ENCODE results near the gene TTF2. TPM values are rescaled to one million over a fixed set of nuclear protein-coding genes. Genes with fewer than 3 reads are reported as not detected.

The TTF2 gene
- polyA plus RNA-seq, 1 experiment, result 12.4 TPM

- H3K4me3 ChIP-seq (ENCODE audit: low read depth, low read length), result no peak overlapping the region
- TF ChIP-seq, protein P1, sequence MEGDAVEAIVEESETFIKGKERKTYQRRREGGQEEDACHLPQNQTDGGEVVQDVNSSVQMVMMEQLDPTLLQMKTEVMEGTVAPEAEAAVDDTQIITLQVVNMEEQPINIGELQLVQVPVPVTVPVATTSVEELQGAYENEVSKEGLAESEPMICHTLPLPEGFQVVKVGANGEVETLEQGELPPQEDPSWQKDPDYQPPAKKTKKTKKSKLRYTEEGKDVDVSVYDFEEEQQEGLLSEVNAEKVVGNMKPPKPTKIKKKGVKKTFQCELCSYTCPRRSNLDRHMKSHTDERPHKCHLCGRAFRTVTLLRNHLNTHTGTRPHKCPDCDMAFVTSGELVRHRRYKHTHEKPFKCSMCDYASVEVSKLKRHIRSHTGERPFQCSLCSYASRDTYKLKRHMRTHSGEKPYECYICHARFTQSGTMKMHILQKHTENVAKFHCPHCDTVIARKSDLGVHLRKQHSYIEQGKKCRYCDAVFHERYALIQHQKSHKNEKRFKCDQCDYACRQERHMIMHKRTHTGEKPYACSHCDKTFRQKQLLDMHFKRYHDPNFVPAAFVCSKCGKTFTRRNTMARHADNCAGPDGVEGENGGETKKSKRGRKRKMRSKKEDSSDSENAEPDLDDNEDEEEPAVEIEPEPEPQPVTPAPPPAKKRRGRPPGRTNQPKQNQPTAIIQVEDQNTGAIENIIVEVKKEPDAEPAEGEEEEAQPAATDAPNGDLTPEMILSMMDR (IDR thresholded peaks at IDR 0.05; ENCODE audit: low read depth, low read length), result no peak
- no peak for DNase-seq (ENCODE audit: low read depth, low spot score)
- H3K27me3 ChIP-seq (ENCODE audit: control insufficient read depth, insufficient read depth, low read length), result no peaks in the 10 kb centered on the region
- no peak overlapping the region for H3K27ac ChIP-seq (ENCODE audit: low read depth, low read length)
- no peaks in the 10 kb centered on the region for H3K9me3 ChIP-seq (ENCODE audit: control insufficient read depth, insufficient read depth, low read length)
- ChIA-PET CTCF (interaction anchor here (1.2 to 2.5 kb wide), 3 partner anchors 9 to 45 kb away, joined by 5 to 12 read pairs (median 9); no protein-coding TSS in a partner anchor), POLR2A (no interaction called here)
Observed at GRCh38 chr1:117113199-117113598, 53.1 kb downstream of the TTF2 start.

- Histone ChIP-seq H3K9me3 (ENCODE audit: control insufficient read depth, insufficient read depth, low read length) (no peaks in the 10 kb centered on the region), H3K27me3 (ENCODE audit: control insufficient read depth, insufficient read depth, low read length) (no peaks in the 10 kb centered on the region), H3K4me3 (ENCODE audit: low read depth, low read length) (no peak overlapping the region), H3K27ac (ENCODE audit: low read depth, low read length) (no peak overlapping the region)
- CTCF ChIA-PET, result interaction anchor here (0.7 to 1.5 kb wide), 4 partner anchors 14 to 170 kb away, joined by 3 to 7 read pairs (median 4); no protein-coding TSS in a partner anchor
- TF ChIP-seq, protein P1 (IDR thresholded peaks at IDR 0.05; ENCODE audit: low read depth, low read length), result no peak
- no peak for DNase-seq (ENCODE audit: low read depth, low spot score)
- POLR2A ChIA-PET, result interaction anchor here (0.9 kb wide), 1 partner anchor 18 kb away, joined by 4 read pairs; no protein-coding TSS in a partner anchor
Observed at GRCh38 chr1:117114877-117115276, 54.8 kb downstream of the TTF2 start.

DNA sequence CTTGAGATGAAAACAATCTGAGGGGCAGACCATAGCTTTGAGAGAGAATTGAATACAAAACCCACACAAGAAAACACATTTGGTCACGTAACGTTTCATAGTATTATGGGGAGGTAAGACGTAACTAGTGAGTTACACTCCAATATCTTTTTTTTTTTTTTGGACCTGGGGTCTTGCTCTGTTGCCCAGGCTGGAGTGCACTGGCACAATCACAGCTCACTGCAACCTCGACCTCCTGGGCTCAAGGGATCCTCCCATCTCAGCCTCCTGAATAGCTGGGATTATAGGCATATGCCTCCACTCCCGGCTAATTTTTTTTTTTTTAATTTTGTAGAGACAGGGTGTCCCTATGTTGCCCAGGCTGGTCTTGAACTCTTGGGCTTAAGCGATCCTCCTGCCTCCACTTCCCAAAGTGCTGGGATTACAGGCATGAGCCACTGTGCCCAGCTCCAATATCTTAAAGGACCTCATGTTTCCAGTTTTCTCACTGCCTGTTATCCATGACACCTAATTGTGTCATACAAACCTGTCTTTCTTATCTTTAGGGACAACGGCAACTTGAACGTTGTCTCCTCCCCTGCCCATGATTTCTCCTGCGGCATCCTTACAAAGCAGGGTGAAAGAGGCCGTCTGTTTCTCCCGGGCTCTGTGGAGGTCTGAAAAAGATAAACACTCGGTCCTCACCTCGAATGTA, 56.1 kb downstream of the TTF2 start:
- Histone ChIP-seq H3K27me3 (ENCODE audit: control insufficient read depth, insufficient read depth, low read length) (no peaks in the 10 kb centered on the region), H3K4me3 (ENCODE audit: low read depth, low read length) (no peak overlapping the region), H3K9me3 (ENCODE audit: control insufficient read depth, insufficient read depth, low read length) (no peaks in the 10 kb centered on the region), H3K27ac (ENCODE audit: low read depth, low read length) (no peak overlapping the region)
- TF ChIP-seq, protein P1 (IDR thresholded peaks at IDR 0.05; ENCODE audit: low read depth, low read length), result no peak
- CTCF ChIA-PET, result interaction anchor here (1.2 to 1.5 kb wide), 3 partner anchors 12 to 169 kb away, joined by 6 to 7 read pairs (median 7); no protein-coding TSS in a partner anchor
- POLR2A ChIA-PET, result interaction anchor here (0.8 kb wide), 1 partner anchor 23 kb away, joined by 3 read pairs; no protein-coding TSS in a partner anchor
- DNase-seq (ENCODE audit: low read depth, low spot score), result no peak

DNA sequence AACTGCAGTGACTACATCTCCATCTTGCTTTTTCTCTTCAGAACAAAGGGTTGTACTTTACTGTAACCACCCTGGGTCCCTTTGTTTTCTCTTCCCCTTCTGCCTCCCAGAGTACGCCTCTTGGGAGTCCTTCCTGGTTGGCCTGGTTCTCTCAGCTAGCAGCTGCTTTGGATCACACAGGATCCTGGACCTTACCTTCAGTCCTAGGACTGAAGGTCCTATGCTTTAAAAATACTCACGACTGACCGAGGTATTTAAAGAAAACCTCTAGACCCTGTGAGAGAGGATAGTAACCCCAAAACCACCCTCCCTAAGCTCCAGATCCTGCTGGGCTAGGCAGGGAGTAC, 56.6 kb downstream of the TTF2 start:
- no peak overlapping the region for H3K4me3 ChIP-seq (ENCODE audit: low read depth, low read length)
- H3K27ac ChIP-seq (ENCODE audit: low read depth, low read length), result no peak overlapping the region
- ChIA-PET POLR2A (no interaction called here), CTCF (interaction anchor here (1.2 kb wide), 1 partner anchor 12 kb away, joined by 7 read pairs; no protein-coding TSS in a partner anchor)
- no peak for DNase-seq (ENCODE audit: low read depth, low spot score)
- no peaks in the 10 kb centered on the region for H3K9me3 ChIP-seq (ENCODE audit: control insufficient read depth, insufficient read depth, low read length)
- TF ChIP-seq, protein P1 (IDR thresholded peaks at IDR 0.05; ENCODE audit: low read depth, low read length), result no peak
- no peaks in the 10 kb centered on the region for H3K27me3 ChIP-seq (ENCODE audit: control insufficient read depth, insufficient read depth, low read length)

DNA sequence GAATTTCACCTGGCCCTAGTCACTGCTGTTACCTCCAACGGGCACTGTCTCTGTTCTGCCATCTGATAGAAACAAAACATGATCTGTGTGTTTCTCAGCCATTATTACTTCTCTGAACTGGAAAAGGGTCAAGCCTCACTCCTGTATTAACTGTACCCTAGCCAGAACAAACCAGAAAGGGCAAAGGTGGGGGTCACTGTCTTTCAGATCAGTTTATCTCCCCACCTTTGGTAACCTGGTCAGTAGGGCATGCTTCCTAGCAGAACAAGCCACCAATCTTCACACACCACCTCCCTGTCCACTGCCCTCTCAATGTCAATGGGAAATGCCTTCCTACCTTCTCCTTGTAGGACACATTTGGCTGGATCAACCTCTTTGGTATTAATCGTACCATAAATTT, 57.6 kb downstream of the TTF2 start:
- Histone ChIP-seq H3K27me3 (ENCODE audit: control insufficient read depth, insufficient read depth, low read length) (no peaks in the 10 kb centered on the region), H3K4me3 (ENCODE audit: low read depth, low read length) (no peak overlapping the region), H3K9me3 (ENCODE audit: control insufficient read depth, insufficient read depth, low read length) (no peaks in the 10 kb centered on the region; the same call in 1 of the 2 replicates), H3K27ac (ENCODE audit: low read depth, low read length) (no peak overlapping the region)
- CTCF ChIA-PET, result interaction anchor here (0.6 kb wide), 1 partner anchor 217 kb away, joined by 6 read pairs; no protein-coding TSS in a partner anchor
- DNase-seq (ENCODE audit: low read depth, low spot score), result no peak
- TF ChIP-seq, protein P1 (IDR thresholded peaks at IDR 0.05; ENCODE audit: low read depth, low read length), result no peak
- POLR2A ChIA-PET, result no interaction called here

Data from AG04450 (cell line).